GM19025 (cell line): ENCODE measurements around the gene GGNBP2.

Source experiments
- ATAC-seq: cut with Tn5 transposase; IDR thresholded peaks from one replicate; pipeline ENCODE4 v1.9.1; 2021; ENCODE audit warnings: mild to moderate bottlenecking, low read depth, moderate library complexity; ENCODE audit not compliant: unreplicated experiment

Gene GGNBP2

GRCh38 chr17:36550491-36551417, 6.0 kb downstream of the GGNBP2 start:
- no peak for ATAC-seq

DNA sequence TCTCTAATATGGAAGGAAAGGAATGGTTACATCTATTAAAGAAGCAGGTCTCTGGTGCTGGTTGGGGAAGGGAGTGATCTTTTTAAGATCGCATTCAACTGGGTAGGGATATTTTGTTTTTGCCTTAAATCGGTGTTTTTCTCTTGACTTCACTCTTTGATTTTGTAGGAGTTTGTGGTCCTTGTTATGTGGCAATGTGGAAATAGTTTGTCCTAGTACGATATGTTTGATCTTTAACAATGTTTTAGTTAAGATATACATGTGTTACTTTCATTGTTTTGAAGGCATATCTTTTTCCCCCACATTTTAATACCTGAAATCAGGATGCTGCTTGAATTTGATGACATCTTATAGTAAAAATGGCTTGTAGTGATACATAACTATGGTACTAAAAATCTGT, 8.7 kb downstream of the GGNBP2 start:
- ATAC-seq = no peak

DNA sequence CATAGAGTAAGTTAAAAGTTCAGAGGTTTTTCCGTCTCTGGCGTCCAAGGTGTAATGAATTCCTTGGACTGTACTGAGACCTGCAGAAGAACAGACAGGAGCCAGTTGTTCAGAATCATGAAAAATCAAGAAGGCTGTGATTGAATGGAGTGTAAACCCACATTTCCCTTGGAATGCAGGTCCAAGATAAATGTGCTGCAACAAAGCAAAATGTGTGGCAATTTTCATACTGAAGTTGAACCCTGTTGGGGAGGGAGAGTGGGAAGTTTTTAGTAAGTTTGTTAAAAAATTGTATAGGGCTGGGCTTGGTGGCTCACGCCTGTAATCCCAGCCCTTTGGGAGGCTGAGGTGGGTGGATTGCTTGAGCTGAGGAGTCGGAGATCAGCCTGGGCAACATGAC, 21.4 kb downstream of the GGNBP2 start:
- ATAC-seq = no peak

DNA sequence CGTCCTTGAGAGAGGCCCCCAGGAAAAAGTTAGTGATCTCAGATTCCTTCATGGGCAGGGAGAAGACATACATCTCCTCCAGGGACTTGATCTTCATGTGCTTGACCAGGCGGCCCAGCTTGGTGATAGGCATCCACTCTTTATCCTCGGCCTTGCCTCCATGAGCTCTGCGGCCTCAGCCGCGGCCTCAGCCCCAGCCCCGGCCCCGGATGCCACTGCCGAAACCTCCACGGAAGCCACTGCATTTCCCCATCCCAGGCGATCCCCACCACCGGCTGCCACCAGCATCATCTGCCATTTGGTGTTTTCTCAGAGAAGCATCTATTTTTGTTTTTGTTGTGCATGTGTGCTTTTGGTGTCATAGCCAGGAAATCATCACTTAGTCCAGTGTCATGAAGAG, 30.3 kb downstream of the GGNBP2 start:
- no peak for ATAC-seq

GRCh38 chr17:36576793-36577192, 32.1 kb downstream of the GGNBP2 start:
- no peak for ATAC-seq

GRCh38 chr17:36578671-36579070, 34.0 kb downstream of the GGNBP2 start:
- no peak for ATAC-seq

DNA sequence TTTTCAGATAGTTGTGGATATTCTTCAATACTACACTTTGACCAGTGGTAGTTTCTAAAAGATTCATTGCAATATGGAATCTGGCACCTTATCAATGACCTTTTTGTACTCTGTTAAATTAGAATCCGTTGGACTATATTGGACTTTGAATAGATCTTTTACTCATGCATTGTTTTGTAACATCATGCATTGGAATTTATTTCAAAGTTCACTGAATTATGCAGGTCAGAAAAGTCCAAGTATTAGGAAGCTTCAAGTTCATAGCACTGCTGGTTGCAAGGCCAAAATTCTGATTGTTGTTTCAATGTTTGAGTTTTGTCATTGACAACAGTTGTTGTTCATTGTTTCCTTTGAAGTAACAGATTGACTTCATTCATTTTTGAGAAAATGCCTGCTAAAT, 39.1 kb downstream of the GGNBP2 start:
- no peak for ATAC-seq

- ATAC-seq = no peak
Observed at GRCh38 chr17:36586138-36586537, 41.4 kb downstream of the GGNBP2 start.

DNA sequence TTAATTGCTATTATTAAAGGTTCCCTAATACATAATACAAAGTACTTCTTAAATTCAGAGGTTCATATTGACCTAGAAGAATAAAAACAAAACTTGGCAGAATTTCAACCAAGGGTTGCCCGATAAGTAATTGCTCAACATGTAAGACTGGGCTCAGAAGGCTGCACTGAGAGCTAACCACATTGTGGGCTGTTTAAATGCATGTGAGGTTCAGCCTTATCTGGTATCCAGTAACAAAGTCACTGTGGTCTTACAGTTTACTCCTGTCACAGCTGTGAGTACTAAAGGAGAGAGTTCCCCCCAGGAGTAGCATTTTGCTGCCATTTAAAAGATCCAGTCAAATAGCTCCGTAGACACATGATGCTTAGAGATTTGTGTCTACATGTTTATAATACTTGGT, 45.4 kb downstream of the GGNBP2 start:
- no peak for ATAC-seq

DNA sequence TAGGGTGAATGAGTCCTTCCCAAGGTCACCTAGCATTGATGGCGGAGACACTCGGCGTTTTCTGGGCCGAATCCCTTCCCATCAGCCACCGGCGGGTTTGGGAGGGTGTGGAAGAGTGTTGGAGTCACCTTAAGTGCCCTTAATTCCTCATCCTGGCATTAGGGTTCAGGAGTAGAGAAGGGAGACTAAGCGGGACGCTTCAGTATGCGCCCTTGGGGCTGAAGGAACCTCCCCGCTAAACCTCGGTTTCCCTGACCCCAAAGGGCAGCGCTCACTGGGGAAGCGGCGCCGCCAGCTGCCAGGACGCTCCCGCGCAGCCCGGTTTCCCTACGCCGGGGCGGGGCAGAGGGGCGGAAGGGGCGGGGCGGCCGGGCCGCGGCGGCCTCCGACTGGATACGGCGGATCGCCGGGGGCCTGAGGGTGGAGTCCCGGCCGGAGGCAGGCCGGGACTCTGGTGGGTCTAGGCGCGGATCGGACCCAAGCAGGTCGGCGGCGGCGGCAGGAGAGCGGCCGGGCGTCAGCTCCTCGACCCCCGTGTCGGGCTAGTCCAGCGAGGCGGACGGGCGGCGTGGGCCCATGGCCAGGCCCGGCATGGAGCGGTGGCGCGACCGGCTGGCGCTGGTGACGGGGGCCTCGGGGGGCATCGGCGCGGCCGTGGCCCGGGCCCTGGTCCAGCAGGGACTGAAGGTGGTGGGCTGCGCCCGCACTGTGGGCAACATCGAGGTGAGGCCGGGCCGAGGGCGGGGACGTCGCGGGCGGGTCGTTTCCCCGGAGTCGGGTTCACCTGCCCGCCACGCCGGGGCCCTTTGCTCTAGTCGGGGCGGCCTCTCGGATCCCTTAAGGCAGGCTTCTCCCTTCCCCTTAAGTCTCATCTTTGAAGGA, 47.0 kb downstream of the GGNBP2 start, which contains the start of gene DHRS11:
Gene DHRS11 (plus strand): TSS at position 446 of the 882 bp plus-strand sequence. CDS start 131 bp downstream, at position 577.
- peak; percentile 87 for ATAC-seq

- no peak for ATAC-seq
Observed at GRCh38 chr17:36592316-36592715, 47.6 kb downstream of the GGNBP2 start.

- ATAC-seq = no peak
Observed at GRCh38 chr17:36592716-36593321, 48.1 kb downstream of the GGNBP2 start.

DNA sequence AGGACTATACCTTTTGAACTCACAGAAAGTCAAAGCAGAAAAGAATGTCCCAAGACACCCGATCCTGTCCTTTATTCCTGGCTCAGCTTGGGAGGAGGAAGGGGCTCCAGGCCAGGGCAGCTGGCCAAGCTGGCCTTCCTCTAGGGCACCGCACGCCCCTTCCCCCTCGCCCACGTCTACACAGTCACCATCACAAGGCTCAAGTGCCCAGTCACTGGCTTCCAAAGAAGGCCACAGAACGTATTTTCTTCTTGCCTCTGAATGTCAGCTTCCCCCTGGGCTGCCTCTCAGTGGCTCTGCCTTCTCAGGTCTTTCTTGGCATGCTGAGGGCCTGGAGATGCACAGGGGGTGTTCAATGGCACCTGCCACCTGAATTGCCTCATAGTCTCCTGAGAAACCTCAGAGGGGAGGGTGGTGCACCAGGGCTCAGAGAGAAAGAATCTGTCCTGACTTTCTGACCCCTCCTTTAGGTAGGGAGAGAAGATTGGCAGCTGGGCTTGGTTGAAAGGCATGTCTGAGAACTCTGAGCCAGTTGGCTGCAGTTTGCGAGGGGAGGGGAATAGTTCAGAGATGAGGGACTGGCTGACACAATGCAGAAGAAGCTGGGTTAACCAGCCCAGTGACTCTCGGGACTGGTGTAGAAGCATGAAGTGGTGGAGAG, 49.1 kb downstream of the GGNBP2 start:
- ATAC-seq = no peak

DNA sequence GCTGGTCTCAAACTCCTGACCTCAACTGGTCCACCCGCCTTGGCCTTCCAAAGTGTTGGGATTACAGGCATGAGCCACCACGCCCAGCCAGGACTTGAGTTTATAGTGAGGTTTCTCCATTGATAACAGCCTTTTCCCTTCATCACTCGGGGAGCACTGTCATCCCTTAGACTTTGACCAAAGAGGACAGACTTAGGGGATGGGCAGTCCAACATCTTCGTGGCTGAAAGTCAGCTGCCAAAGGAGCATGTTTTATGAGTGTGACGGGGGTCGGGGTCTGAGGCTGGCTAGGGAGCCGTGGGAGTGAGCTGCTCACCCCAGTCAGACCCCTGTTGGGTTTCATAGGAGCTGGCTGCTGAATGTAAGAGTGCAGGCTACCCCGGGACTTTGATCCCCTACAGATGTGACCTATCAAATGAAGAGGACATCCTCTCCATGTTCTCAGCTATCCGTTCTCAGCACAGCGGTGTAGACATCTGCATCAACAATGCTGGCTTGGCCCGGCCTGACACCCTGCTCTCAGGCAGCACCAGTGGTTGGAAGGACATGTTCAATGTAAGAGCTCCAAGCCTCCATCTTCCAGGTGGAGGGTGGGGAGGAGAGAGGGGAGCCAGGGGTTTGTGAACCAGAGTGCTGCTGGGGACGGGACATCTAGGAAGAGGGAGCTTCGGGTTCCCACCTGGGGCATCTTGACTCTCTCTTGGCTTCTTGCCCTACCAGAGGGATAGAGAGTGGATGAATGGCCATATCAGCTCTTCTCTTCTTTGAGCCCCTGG, 50.1 kb downstream of the GGNBP2 start:
- ATAC-seq = no peak

DNA sequence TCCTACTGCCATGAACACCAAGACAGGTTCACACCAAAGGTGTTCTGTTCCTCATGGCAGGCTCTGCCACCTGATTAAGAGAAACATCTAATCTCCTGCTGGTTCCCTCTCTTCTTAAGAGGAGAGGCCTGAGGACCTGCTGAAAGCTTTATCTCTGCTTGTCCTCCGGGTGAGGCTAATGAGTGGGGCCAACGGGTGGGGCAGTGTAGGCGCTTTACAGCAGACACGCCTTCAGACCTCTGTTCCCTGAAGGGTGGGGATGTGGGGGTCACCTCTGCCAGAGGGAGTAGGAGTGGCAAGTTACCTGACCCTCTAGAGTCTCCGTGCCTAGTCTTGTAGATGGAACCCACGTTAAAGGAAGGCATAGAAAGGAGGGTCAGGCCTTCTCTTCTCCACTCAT, 52.5 kb downstream of the GGNBP2 start:
- no peak for ATAC-seq

DNA sequence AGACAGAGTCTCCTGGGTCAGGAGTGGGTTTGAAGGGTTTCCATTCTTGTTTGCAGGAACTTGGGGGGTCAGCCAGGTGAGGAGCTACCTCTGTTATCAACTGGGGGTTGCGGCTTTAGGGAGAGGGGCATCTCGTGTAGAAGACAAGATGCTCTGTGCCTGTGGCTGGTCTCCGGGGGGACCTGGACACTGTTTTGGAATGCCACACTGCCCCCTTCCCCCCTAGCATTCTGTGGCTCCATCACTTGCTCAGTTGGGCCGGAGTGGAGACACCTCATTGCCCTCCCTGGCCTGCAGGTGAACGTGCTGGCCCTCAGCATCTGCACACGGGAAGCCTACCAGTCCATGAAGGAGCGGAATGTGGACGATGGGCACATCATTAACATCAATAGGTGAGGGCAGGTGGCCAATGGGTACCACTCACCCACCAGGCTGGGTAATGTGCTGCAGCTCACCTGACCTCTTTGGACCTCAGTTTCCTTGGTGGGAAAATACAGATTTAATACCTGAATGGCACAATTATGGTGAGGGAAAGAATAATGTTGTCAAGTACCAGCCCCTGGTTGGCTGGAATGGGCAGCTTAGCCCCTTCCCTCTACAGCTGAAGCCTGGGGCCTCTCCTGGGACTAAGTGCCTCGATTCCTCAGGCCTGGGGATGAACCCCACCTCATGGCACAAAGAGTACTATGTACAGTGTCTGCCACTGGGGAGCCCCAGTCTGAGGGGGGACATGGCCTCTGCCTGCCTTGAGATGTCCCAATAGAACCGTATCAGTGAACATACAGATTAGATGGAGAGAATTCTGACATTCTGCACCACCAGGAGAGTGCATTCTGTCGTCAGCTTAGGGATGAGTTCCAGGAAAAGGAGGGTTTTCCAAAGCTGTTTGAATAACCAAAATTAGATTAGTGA, 53.4 kb downstream of the GGNBP2 start:
- no peak for ATAC-seq

DNA sequence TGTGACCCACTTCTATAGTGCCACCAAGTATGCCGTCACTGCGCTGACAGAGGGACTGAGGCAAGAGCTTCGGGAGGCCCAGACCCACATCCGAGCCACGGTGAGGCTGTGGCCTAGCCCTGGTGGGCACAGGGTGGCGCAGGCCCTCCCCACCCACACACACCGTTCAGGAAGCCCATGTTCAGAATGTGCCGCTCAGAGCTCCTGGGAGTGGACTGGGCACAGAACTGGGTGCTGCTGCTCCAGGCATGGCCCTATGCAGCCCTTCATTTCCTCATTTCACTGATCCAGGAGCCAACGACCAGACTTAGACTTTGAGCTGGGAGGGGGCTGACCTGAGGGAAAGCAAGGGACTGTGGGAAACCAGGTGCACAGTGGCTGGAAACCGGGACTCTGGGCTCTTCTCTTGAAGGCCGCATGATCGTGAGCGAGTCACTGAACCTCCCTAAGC, 54.3 kb downstream of the GGNBP2 start:
- ATAC-seq = no peak

GRCh38 chr17:36599546-36600250, 55.0 kb downstream of the GGNBP2 start:
- ATAC-seq = no peak
